MCF 10A (cell line): Measurements from ENCODE around the gene GMDS. TPM values are rescaled to one million over a fixed set of nuclear protein-coding genes. Genes with fewer than 3 reads are reported as not detected.

ENCODE experiments used
- BruUV-seq: library from RNA; stranded (reverse); fragments of 400-500 nt; replicated peaks from 2 replicates; lab custom pipeline; 2021; lab: Mats Ljungman, UMichigan
- CTCF ChIA-PET: fragments of 300-600 bp; sonication (Branson Sonifier 250); formaldehyde crosslinking; extraction: SDS; loops from one replicate; lab custom pipeline; 2021; ENCODE audit warnings: antibody characterized with exemption, inconsistent platforms; lab: Yijun Ruan, JAX
- POLR2A ChIA-PET: fragments of 300-600, 350-650 bp; sonication (Branson Sonifier 250); formaldehyde crosslinking; extraction: SDS; loops from one replicate; lab custom pipeline; 2020; ENCODE audit warnings: antibody characterized with exemption, inconsistent platforms; lab: Yijun Ruan, JAX
- DNase-seq: peaks from one replicate; pipeline ENCODE4 v3.0.0-alpha.2; 2018; ENCODE audit not compliant: unreplicated experiment
- H3K27ac Mint-ChIP-seq: one replicate; pipeline ENCODE4 v1.8.0; 2022; ENCODE audit warnings: mild to moderate bottlenecking, low read depth, mixed read lengths; ENCODE audit not compliant: unreplicated experiment
- H3K27me3 Mint-ChIP-seq: one replicate; pipeline ENCODE4 v1.8.0; 2022; ENCODE audit warnings: mixed read lengths; ENCODE audit not compliant: insufficient read depth, unreplicated experiment
- H3K36me3 Mint-ChIP-seq: one replicate; pipeline ENCODE4 v1.8.0; 2022; ENCODE audit warnings: mild to moderate bottlenecking, moderate library complexity, mixed read lengths; ENCODE audit not compliant: insufficient read depth, unreplicated experiment
- H3K4me1 Mint-ChIP-seq: one replicate; pipeline ENCODE4 v1.8.0; 2022; ENCODE audit warnings: mixed read lengths; ENCODE audit not compliant: insufficient read depth, unreplicated experiment
- H3K4me3 Mint-ChIP-seq: one replicate; pipeline ENCODE4 v1.8.0; 2022; ENCODE audit warnings: mild to moderate bottlenecking, moderate library complexity, mixed read lengths; ENCODE audit not compliant: unreplicated experiment
- H3K9me3 Mint-ChIP-seq: one replicate; pipeline ENCODE4 v1.8.0; 2022; ENCODE audit warnings: mixed read lengths; ENCODE audit not compliant: unreplicated experiment
- CTCF ChIP-seq: fragments of 200-600 bp; IDR thresholded peaks from one replicate; pipeline ENCODE4 v1.8.0; 2022; ENCODE audit warnings: antibody characterized with exemption, mild to moderate bottlenecking; ENCODE audit not compliant: unreplicated experiment
- intact Hi-C: fragments of 100-400 bp; cut with micrococcal nuclease; formaldehyde crosslinking; loops from 2 replicates; pipeline ENCODE4 v1.14.1; 2022
- total RNA-seq: library from RNA; stranded (reverse); gene quantifications from 2 replicates; pipeline ENCODE4 v1.2.3, GENCODE V29; 2022

The GMDS gene
- total RNA-seq, 1 experiment from 2014 or later = 24.9 TPM

- no peak for DNase-seq
- no TSS peak for BruUV-seq
- Mint-ChIP-seq H3K4me3 (no peak overlapping the region), H3K9me3 (no peaks in the 10 kb centered on the region), H3K4me1 (peaks cover 11% of the 10 kb centered on the region), H3K27ac (no peak overlapping the region), H3K36me3 (no peaks in the 10 kb centered on the region), H3K27me3 (no peaks in the 10 kb centered on the region)
- TF ChIP-seq CTCF = no peak
- POLR2A ChIA-PET = interaction anchor here (0.6 to 3.7 kb wide), 3 partner anchors 13 to 19 kb away, joined by 3 to 14 read pairs (median 4); no protein-coding TSS in a partner anchor
- CTCF ChIA-PET = interaction anchor here (0.6 kb wide), 1 partner anchor 27 kb away, joined by 4 read pairs; no protein-coding TSS in a partner anchor
- intact Hi-C loops = no loop called here
Observed at GRCh38 chr6:2266031-2266795, 20.8 kb upstream of the GMDS start.

- intact Hi-C loops = no loop called here
- no peak overlapping the region for H3K4me3 Mint-ChIP-seq
- no peak overlapping the region for H3K27ac Mint-ChIP-seq
- ChIA-PET POLR2A (interaction anchor here (3.7 kb wide), 1 partner anchor 18 kb away, joined by 14 read pairs; no protein-coding TSS in a partner anchor), CTCF (interaction anchor here (0.7 kb wide), 1 partner anchor 668 kb away, joined by 4 read pairs; no protein-coding TSS in a partner anchor)
- peak; percentile 12 for TF ChIP-seq CTCF
- no peaks in the 10 kb centered on the region for H3K36me3 Mint-ChIP-seq
- peak; percentile 83 for DNase-seq
- BruUV-seq = no TSS peak
- H3K9me3 Mint-ChIP-seq = no peaks in the 10 kb centered on the region
- H3K4me1 Mint-ChIP-seq = peaks cover 11% of the 10 kb centered on the region
- H3K27me3 Mint-ChIP-seq = no peaks in the 10 kb centered on the region
Observed at GRCh38 chr6:2264932-2265331, 19.5 kb upstream of the GMDS start.

GRCh38 chr6:2263896-2264295, 18.5 kb upstream of the GMDS start:
- Mint-ChIP-seq H3K36me3 (no peaks in the 10 kb centered on the region), H3K27me3 (no peaks in the 10 kb centered on the region), H3K27ac (no peak overlapping the region), H3K4me1 (peaks cover 11% of the 10 kb centered on the region), H3K4me3 (no peak overlapping the region), H3K9me3 (no peaks in the 10 kb centered on the region)
- no TSS peak for BruUV-seq
- TF ChIP-seq CTCF = no peak
- CTCF ChIA-PET = interaction anchor here (0.6 to 0.7 kb wide), 2 partner anchors 66 to 371 kb away, joined by 3 read pairs; no protein-coding TSS in a partner anchor
- DNase-seq = no peak
- POLR2A ChIA-PET = interaction anchor here (3.7 kb wide), 1 partner anchor 17 kb away, joined by 14 read pairs; no protein-coding TSS in a partner anchor
- intact Hi-C loops = no loop called here

- TF ChIP-seq CTCF = no peak
- DNase-seq = no peak
- CTCF ChIA-PET = interaction anchor here (1.2 kb wide), 1 partner anchor 94 kb away, joined by 3 read pairs; no protein-coding TSS in a partner anchor
- H3K4me3 Mint-ChIP-seq = no peak overlapping the region
- no peaks in the 10 kb centered on the region for H3K9me3 Mint-ChIP-seq
- POLR2A ChIA-PET = no interaction called here
- no TSS peak for BruUV-seq
- peaks cover 4% of the 10 kb centered on the region for H3K4me1 Mint-ChIP-seq
- H3K27me3 Mint-ChIP-seq = no peaks in the 10 kb centered on the region
- intact Hi-C loops = no loop called here
- peaks cover 5% of the 10 kb centered on the region for H3K36me3 Mint-ChIP-seq
- no peak overlapping the region for H3K27ac Mint-ChIP-seq
Observed at GRCh38 chr6:2259574-2259973, 14.2 kb upstream of the GMDS start.
